GM12878 (cell line): ENCODE results near the gene PREP. TPM values are rescaled to one million over a fixed set of nuclear protein-coding genes. Genes with fewer than 3 reads are reported as not detected.

Experiments
- ATAC-seq: fragments of 200-7000 bp; cut with Tn5 transposase; 3 replicates; pipeline ENCODE4 v1.9.1; 2020; ENCODE audit warnings: mild to moderate bottlenecking, moderate library complexity
- BruUV-seq: library from RNA; stranded (reverse); fragments of 400-500 nt; replicated peaks from 2 replicates; lab custom pipeline; 2021; lab: Mats Ljungman, UMichigan
- CTCF ChIA-PET: fragments of 300-600 bp; sonication (Branson Sonifier 250); formaldehyde crosslinking; extraction: SDS; loops from one replicate; lab custom pipeline; 2021; ENCODE audit warnings: inconsistent platforms; lab: Yijun Ruan, JAX
- POLR2A ChIA-PET: fragments of 350-600 bp; formaldehyde crosslinking; extraction: SDS; loops from one replicate; lab custom pipeline; 2021; ENCODE audit warnings: inconsistent platforms; lab: Charles Lee
- RAD21 ChIA-PET: fragments of 300-600 bp; sonication (Branson Sonifier 250); formaldehyde crosslinking; loops from one replicate; lab custom pipeline; 2023; ENCODE audit warnings: antibody characterized with exemption; ENCODE audit not compliant: unreplicated experiment; lab: Charles Lee
- SMC1A ChIA-PET: fragments of 300-600 bp; sonication (Branson Sonifier 250); formaldehyde crosslinking; loops from one replicate; lab custom pipeline; 2023; ENCODE audit not compliant: unreplicated experiment, uncharacterized antibody; lab: Charles Lee
- DNase-seq: peaks from one replicate; pipeline ENCODE4 v3.0.0-alpha.2; 2011; ENCODE audit warnings: low read depth, low spot score
- FAIRE-seq: peaks from 3 replicates; lab custom pipeline; 2011; peaks lifted over from hg19 to GRCh38; lab: Jason Lieb, UNC
- H2AFZ ChIP-seq: 2 replicates; pipeline ENCODE4 v1.6.0; 2011; ENCODE audit warnings: low read depth, low read length, control low read depth; ENCODE audit not compliant: control insufficient read depth
- H3K27ac ChIP-seq: 2 replicates; pipeline ENCODE4 v1.5.1; 2011; ENCODE audit warnings: control low read depth; ENCODE audit not compliant: control insufficient read depth, insufficient read depth
- H3K27me3 ChIP-seq, 2 experiments: replicated peaks in 1 of 2; 2 replicates each; pipeline versions ENCODE4 v1.6.0 to v1.6.1; 2011; ENCODE audit warnings: low read length in 1 of 2; ENCODE audit not compliant: control insufficient read depth in 2 of 2, insufficient read depth in 2 of 2
- H3K36me3 ChIP-seq, 2 experiments: 2 replicates each; pipeline ENCODE4 v1.5.1; 2011; ENCODE audit warnings: low read length in 1 of 2; ENCODE audit not compliant: control insufficient read depth in 2 of 2, insufficient read depth in 2 of 2
- H3K4me1 ChIP-seq: 2 replicates; pipeline ENCODE4 v1.6.1; 2011; ENCODE audit warnings: mild to moderate bottlenecking, low read length, moderate library complexity, mixed read lengths; ENCODE audit not compliant: control insufficient read depth, insufficient read depth
- H3K4me2 ChIP-seq: 2 replicates; pipeline ENCODE4 v1.6.0; 2011; ENCODE audit warnings: control low read depth; ENCODE audit not compliant: control insufficient read depth, insufficient read depth
- H3K4me3 ChIP-seq: fragments of 200-600 bp; sonication (generic); 2 replicates; pipeline ENCODE4 v1.5.1; 2016
- H3K79me2 ChIP-seq: 2 replicates; pipeline ENCODE4 v1.6.0; 2011; ENCODE audit warnings: low read length; ENCODE audit not compliant: control insufficient read depth, insufficient read depth
- H3K9ac ChIP-seq: 2 replicates; pipeline ENCODE4 v1.8.0; 2011; ENCODE audit warnings: low read length, control low read depth, mixed read lengths; ENCODE audit not compliant: control insufficient read depth, insufficient read depth
- H3K9me3 ChIP-seq: replicated peaks from 3 replicates; pipeline ENCODE4 v1.5.1; 2011; ENCODE audit warnings: mild to moderate bottlenecking, low read length; ENCODE audit not compliant: control insufficient read depth, insufficient read depth
- H4K20me1 ChIP-seq: 2 replicates; pipeline ENCODE4 v1.6.0; 2011; ENCODE audit not compliant: control insufficient read depth, insufficient read depth
- EED ChIP-seq: sonication (generic); IDR thresholded peaks from 2 replicates; pipeline ENCODE4 v1.6.1; 2016; ENCODE audit warnings: antibody characterized with exemption, low read depth
- GABPA ChIP-seq: IDR thresholded peaks from 2 replicates; pipeline ENCODE4 v1.6.1; 2014; ENCODE audit warnings: antibody characterized with exemption, low read depth, mild to moderate bottlenecking, inconsistent platforms
- KAT2A ChIP-seq: conservative IDR thresholded peaks from 2 replicates; pipeline ENCODE4 v1.6.1; 2011; ENCODE audit warnings: low read depth, low read length; ENCODE audit not compliant: control insufficient read depth
- KDM1A ChIP-seq: fragments of 200-600 bp; sonication (generic); IDR thresholded peaks from 2 replicates; pipeline ENCODE4 v1.6.1; 2016; ENCODE audit warnings: borderline replicate concordance
- SIX5 ChIP-seq: IDR thresholded peaks from 2 replicates; pipeline ENCODE4 v1.6.1; 2011; ENCODE audit warnings: mild to moderate bottlenecking, low read depth, low read length, moderate library complexity; ENCODE audit not compliant: severe bottlenecking
- SMC3 ChIP-seq: IDR thresholded peaks from 2 replicates; pipeline ENCODE4 v1.6.1; 2011; ENCODE audit warnings: low read length, improper control_type of control experiment, borderline replicate concordance
- SPI1 ChIP-seq: IDR thresholded peaks from 2 replicates; pipeline ENCODE4 v1.6.1; 2011; ENCODE audit warnings: low read depth, mild to moderate bottlenecking, low read length, moderate library complexity, borderline replicate concordance; ENCODE audit not compliant: insufficient read depth
- SRF ChIP-seq, 2 experiments: IDR thresholded peaks; 2 replicates each; pipeline ENCODE4 v1.6.1; 2011; ENCODE audit warnings: low read depth in 2 of 2, low read length in 2 of 2, mild to moderate bottlenecking in 1 of 2, moderate library complexity in 1 of 2
- ZBTB33 ChIP-seq: fragments of 450-650 bp; IDR thresholded peaks from 2 replicates; pipeline ENCODE4 v1.6.1; 2017; ENCODE audit warnings: mild to moderate bottlenecking
- ZNF384 ChIP-seq: IDR thresholded peaks from 2 replicates; pipeline ENCODE4 v1.6.1; 2012; ENCODE audit warnings: low read depth, mild to moderate bottlenecking, low read length, improper control_type of control experiment, borderline replicate concordance
- ZNF622 ChIP-seq: fragments of 450-650 bp; IDR thresholded peaks from 2 replicates; pipeline ENCODE4 v1.6.1; 2017; ENCODE audit warnings: mild to moderate bottlenecking, inconsistent platforms
- WGBS: methylation state at CpG from one replicate; pipeline ENCODE4 v1.1.6; 2016; ENCODE audit warnings: low lambda C conversion rate; ENCODE audit not compliant: insufficient replicate concordance, insufficient coverage; ENCODE audit errors: missing lambda C conversion rate; 5-methylcytosine and 5-hydroxymethylcytosine counted together
- in situ Hi-C: fragments of 300-500 bp; cut with MboI; formaldehyde crosslinking; loops from 9 replicates; pipeline ENCODE4 v1.14.3; 2018; ENCODE audit warnings: mixed read lengths
- intact Hi-C: fragments of 100-400 bp; cut with micrococcal nuclease; formaldehyde crosslinking; loops from one replicate; pipeline ENCODE4 v1.14.2; 2022; ENCODE audit not compliant: unreplicated experiment
- polyA plus RNA-seq, 11 experiments: library from polyadenylated mRNA; depleted of rRNA in 4 of 11; unstranded in 6 of 11; stranded (reverse) in 5 of 11; fragments of >200 nt; fragmentation: Nextera tagmentation in 4 of 11; fragmentation: Illumina TruSeq in 1 of 11; extraction: Ambion mirVana in 4 of 11; extraction: Trizol in 1 of 11; gene quantifications; 1 replicate in 1 of 11; 2 replicates in 10 of 11; pipeline versions ENCODE4 v1.2.1 to v1.2.3, GENCODE V29; 2011 to 2016; ENCODE audit warnings: inconsistent platforms in 2 of 11, missing spikeins in 2 of 11, low read depth in 1 of 11
- total RNA-seq, 4 experiments: library from RNA; depleted of rRNA in 3 of 4; stranded (reverse); fragments of >200 nt in 3 of 4; fragmentation: Illumina TruSeq in 1 of 4; extraction: Trizol in 1 of 4; gene quantifications; 2 replicates each; pipeline versions ENCODE4 v1.2.1 to v1.2.3, GENCODE V29; 2013 to 2021
- TF ChIP-seq, protein P1 (sequence below): fragments of 450-650 bp; IDR thresholded peaks from 2 replicates; pipeline ENCODE4 v1.6.1; 2017; ENCODE audit warnings: mild to moderate bottlenecking, moderate library complexity

The PREP gene
- total and polyA plus RNA-seq, 10 of the 15 experiments (the other 5 are each of a cell fraction or from before 2014, with no cell fraction given) = 6.5 to 33.6 (median 18.1) TPM

- SMC1A ChIA-PET = interaction anchor here (1.0 kb wide), 1 partner anchor 286 kb away, joined by 3 read pairs; no protein-coding TSS in a partner anchor
- no peaks in the 10 kb centered on the region for H3K4me1 ChIP-seq
- RAD21 ChIA-PET = no interaction called here
- H3K27ac ChIP-seq = no peak overlapping the region
- in situ Hi-C loops (no loop called here), intact Hi-C loops (no loop called here)
- no peak overlapping the region for H2AFZ ChIP-seq
- TF ChIP-seq SRF (IDR thresholded peaks at IDR 0.05; ENCODE audit: low read depth in 2 of 2, low read length in 2 of 2) (no peak), KAT2A (no peak), SMC3 (no peak), SPI1 (no peak), GABPA (no peak), ZBTB33 (no peak), SIX5 (no peak), ZNF384 (no peak), ZNF622 (no peak), KDM1A (no peak), EED (no peak)
- TF ChIP-seq, protein P1, sequence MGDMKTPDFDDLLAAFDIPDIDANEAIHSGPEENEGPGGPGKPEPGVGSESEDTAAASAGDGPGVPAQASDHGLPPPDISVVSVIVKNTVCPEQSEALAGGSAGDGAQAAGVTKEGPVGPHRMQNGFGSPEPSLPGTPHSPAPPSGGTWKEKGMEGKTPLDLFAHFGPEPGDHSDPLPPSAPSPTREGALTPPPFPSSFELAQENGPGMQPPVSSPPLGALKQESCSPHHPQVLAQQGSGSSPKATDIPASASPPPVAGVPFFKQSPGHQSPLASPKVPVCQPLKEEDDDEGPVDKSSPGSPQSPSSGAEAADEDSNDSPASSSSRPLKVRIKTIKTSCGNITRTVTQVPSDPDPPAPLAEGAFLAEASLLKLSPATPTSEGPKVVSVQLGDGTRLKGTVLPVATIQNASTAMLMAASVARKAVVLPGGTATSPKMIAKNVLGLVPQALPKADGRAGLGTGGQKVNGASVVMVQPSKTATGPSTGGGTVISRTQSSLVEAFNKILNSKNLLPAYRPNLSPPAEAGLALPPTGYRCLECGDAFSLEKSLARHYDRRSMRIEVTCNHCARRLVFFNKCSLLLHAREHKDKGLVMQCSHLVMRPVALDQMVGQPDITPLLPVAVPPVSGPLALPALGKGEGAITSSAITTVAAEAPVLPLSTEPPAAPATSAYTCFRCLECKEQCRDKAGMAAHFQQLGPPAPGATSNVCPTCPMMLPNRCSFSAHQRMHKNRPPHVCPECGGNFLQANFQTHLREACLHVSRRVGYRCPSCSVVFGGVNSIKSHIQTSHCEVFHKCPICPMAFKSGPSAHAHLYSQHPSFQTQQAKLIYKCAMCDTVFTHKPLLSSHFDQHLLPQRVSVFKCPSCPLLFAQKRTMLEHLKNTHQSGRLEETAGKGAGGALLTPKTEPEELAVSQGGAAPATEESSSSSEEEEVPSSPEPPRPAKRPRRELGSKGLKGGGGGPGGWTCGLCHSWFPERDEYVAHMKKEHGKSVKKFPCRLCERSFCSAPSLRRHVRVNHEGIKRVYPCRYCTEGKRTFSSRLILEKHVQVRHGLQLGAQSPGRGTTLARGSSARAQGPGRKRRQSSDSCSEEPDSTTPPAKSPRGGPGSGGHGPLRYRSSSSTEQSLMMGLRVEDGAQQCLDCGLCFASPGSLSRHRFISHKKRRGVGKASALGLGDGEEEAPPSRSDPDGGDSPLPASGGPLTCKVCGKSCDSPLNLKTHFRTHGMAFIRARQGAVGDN = no peak
- H3K79me2 ChIP-seq = no peaks in the 10 kb centered on the region
- H3K9me3 ChIP-seq = no peaks in the 10 kb centered on the region
- H4K20me1 ChIP-seq = no peaks in the 10 kb centered on the region
- WGBS = 94% methylated on average over 4 of the region's 4 CpGs
- no TSS peak for BruUV-seq
- POLR2A ChIA-PET = no interaction called here
- CTCF ChIA-PET = interaction anchor here (0.6 to 1.6 kb wide), 5 partner anchors 11 to 286 kb away, joined by 3 to 5 read pairs (median 3); no protein-coding TSS in a partner anchor
- DNase-seq = no peak
- H3K9ac ChIP-seq = no peak overlapping the region
- no peak overlapping the region for H3K4me2 ChIP-seq
- FAIRE-seq = no peak
- H3K27me3 ChIP-seq = no peaks in the 10 kb centered on the region
- ATAC-seq = no peak
- peaks cover 3 to 15% of the 10 kb centered on the region in 2 experiments; a peak in 3 of 4 replicates for H3K36me3 ChIP-seq
- no peak overlapping the region for H3K4me3 ChIP-seq
Measured at GRCh38 chr6:105374010-105374420, 28.9 kb downstream of the PREP start.
